ENCODE results near the gene EXOSC5.

EXOSC5 gene

GRCh38 chr19:41420101-41420880 lies 23.1 kb upstream of the EXOSC5 start:
- Histone ChIP-seq H3K4me3 (ENCODE audit: low read depth in 1 of 2, low read length in 1 of 2) (peak overlapping the region; percentile 40 to 60), H3K36me3 (peaks cover 39% of the 10 kb centered on the region), H3K27me3 (no peaks in the 10 kb centered on the region), H3K27ac (peak overlapping the region; percentile 96), H3K9me3 (no peaks in the 10 kb centered on the region), H3K4me1 (ENCODE audit: control insufficient read depth in 1 of 2, insufficient read depth in 1 of 2, low read depth in 1 of 2, low read length in 1 of 2) (peaks cover 100% of the 10 kb centered on the region in 2 experiments)
- no peak for TF ChIP-seq CTCF (IDR thresholded peaks at IDR 0.05)

GRCh38 chr19:41416194-41416674 lies 19.1 kb upstream of the EXOSC5 start:
- Histone ChIP-seq H3K27ac (peak overlapping the region; percentile 77), H3K4me3 (ENCODE audit: low read depth in 1 of 2, low read length in 1 of 2) (peak overlapping the region; percentile 3 to 21), H3K9me3 (no peaks in the 10 kb centered on the region), H3K27me3 (no peaks in the 10 kb centered on the region), H3K4me1 (ENCODE audit: control insufficient read depth in 1 of 2, insufficient read depth in 1 of 2, low read depth in 1 of 2, low read length in 1 of 2) (peaks cover 97 to 99% of the 10 kb centered on the region in 2 experiments), H3K36me3 (peaks cover 1% of the 10 kb centered on the region)
- no peak for TF ChIP-seq CTCF (IDR thresholded peaks at IDR 0.05)

GRCh38 chr19:41415154-41415571 lies 18.0 kb upstream of the EXOSC5 start:
- Histone ChIP-seq H3K27ac (peak overlapping the region; percentile 42), H3K4me1 (ENCODE audit: control insufficient read depth in 1 of 2, insufficient read depth in 1 of 2, low read depth in 1 of 2, low read length in 1 of 2) (peaks cover 97 to 99% of the 10 kb centered on the region in 2 experiments), H3K27me3 (no peaks in the 10 kb centered on the region), H3K4me3 (ENCODE audit: low read depth in 1 of 2, low read length in 1 of 2) (no peak overlapping the region), H3K9me3 (no peaks in the 10 kb centered on the region), H3K36me3 (no peaks in the 10 kb centered on the region)
- TF ChIP-seq CTCF (IDR thresholded peaks at IDR 0.05): no peak

- H3K4me1 ChIP-seq (ENCODE audit: control insufficient read depth in 1 of 2, insufficient read depth in 1 of 2, low read depth in 1 of 2, low read length in 1 of 2): peaks cover 97 to 99% of the 10 kb centered on the region in 2 experiments
Observed at GRCh38 chr19:41414461-41414860, 17.3 kb upstream of the EXOSC5 start.

GRCh38 chr19:41413947-41414346 lies 16.8 kb upstream of the EXOSC5 start:
- peaks cover 97 to 99% of the 10 kb centered on the region in 2 experiments for H3K4me1 ChIP-seq (ENCODE audit: control insufficient read depth in 1 of 2, insufficient read depth in 1 of 2, low read depth in 1 of 2, low read length in 1 of 2)
- H3K9me3 ChIP-seq: no peaks in the 10 kb centered on the region
- no peaks in the 10 kb centered on the region for H3K27me3 ChIP-seq
- peak overlapping the region; percentile 64 for H3K27ac ChIP-seq
- H3K36me3 ChIP-seq: no peaks in the 10 kb centered on the region
- H3K4me3 ChIP-seq (ENCODE audit: low read depth in 1 of 2, low read length in 1 of 2): no peak overlapping the region
- no peak for TF ChIP-seq CTCF (IDR thresholded peaks at IDR 0.05)

More at GRCh38 chr19:41414461-41414860, 17.3 kb upstream of the EXOSC5 start:
- H3K27ac ChIP-seq: peak overlapping the region; percentile 64
- no peaks in the 10 kb centered on the region for H3K27me3 ChIP-seq
- no peak for TF ChIP-seq CTCF (IDR thresholded peaks at IDR 0.05)
- no peaks in the 10 kb centered on the region for H3K9me3 ChIP-seq
- H3K36me3 ChIP-seq: no peaks in the 10 kb centered on the region
- peak overlapping the region in 1 of 2 experiments; percentile 18 for H3K4me3 ChIP-seq (ENCODE audit: low read depth in 1 of 2, low read length in 1 of 2)
